GM18519 (cell line): Measurements from ENCODE around the gene NDN.

Source experiments
- ATAC-seq: cut with Tn5 transposase; IDR thresholded peaks from one replicate; pipeline ENCODE4 v1.9.1; 2021; ENCODE audit warnings: mild to moderate bottlenecking, moderate library complexity; ENCODE audit not compliant: unreplicated experiment, low FRiP score

NDN gene

DNA sequence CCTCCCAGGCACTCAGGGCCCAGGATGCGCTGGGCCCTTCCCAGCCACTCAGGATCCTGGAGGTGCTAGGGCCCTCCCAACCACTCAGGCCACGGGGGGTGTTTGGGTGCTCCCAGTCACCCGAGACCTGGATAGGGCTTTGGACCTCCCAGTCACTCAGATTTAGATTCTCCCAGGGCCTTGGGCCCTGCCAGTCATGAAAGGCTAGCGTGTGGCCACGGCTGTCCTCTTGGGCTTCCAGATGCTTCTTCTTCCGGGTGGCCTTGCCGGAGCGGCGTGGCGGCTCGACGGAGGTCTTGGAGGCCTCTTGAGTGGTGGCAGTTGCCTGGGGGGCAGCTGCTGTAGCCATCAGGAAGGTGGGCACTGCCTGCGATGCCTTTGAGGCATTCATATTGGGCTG is 42.3 kb downstream of the NDN start:
- ATAC-seq, result no peak

DNA sequence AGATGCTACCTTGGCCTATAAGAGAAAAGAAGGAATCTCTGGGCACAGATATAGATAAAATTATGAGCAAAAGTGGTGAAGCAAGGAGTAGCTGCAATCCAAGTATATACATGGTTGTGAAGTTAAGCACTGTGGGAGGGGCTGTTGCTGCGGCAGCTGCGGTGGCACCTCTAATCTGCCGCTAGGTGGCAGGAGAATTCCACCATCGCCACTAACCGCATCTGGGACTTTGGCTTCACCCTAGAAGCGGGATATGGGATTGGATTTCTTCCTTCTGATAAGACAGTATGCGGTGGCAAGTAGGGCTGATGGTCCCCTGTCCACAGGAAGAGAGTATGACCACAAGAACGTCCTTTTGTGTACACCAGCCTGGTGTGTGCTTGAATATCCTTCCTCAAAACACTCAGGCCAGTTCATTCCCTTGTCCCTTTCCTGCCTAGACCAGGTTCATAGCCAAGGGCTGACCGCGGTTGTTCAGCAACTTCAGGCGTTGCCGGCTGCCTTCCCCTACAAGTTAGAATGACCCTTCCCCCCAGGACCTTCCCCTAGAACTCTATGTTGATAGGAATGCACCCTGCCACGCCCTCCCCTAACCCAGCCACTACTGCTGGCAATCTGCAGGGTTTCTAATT is 44.6 kb downstream of the NDN start:
- ATAC-seq, result no peak
